ENCODE data around the gene BCAS3.

Gene BCAS3

GRCh38 chr17:61289408-61290385 is 612.0 kb downstream of the BCAS3 start:
- H3K4me3 ChIP-seq (ENCODE audit: control insufficient read depth, low read depth, low read length), result no peak overlapping the region
- no peak for DNase-seq (ENCODE audit: low read depth)
- TF ChIP-seq, protein P1, sequence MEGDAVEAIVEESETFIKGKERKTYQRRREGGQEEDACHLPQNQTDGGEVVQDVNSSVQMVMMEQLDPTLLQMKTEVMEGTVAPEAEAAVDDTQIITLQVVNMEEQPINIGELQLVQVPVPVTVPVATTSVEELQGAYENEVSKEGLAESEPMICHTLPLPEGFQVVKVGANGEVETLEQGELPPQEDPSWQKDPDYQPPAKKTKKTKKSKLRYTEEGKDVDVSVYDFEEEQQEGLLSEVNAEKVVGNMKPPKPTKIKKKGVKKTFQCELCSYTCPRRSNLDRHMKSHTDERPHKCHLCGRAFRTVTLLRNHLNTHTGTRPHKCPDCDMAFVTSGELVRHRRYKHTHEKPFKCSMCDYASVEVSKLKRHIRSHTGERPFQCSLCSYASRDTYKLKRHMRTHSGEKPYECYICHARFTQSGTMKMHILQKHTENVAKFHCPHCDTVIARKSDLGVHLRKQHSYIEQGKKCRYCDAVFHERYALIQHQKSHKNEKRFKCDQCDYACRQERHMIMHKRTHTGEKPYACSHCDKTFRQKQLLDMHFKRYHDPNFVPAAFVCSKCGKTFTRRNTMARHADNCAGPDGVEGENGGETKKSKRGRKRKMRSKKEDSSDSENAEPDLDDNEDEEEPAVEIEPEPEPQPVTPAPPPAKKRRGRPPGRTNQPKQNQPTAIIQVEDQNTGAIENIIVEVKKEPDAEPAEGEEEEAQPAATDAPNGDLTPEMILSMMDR (IDR thresholded peaks at IDR 0.05; ENCODE audit: control insufficient read depth, insufficient read depth, low read depth, low read length, missing control alignments), result no peak

GRCh38 chr17:61291451-61292285 is 614.0 kb downstream of the BCAS3 start:
- TF ChIP-seq, protein P1 (IDR thresholded peaks at IDR 0.05; ENCODE audit: control insufficient read depth, insufficient read depth, low read depth, low read length, missing control alignments), result no peak
- no peak overlapping the region for H3K4me3 ChIP-seq (ENCODE audit: control insufficient read depth, low read depth, low read length)
- DNase-seq (ENCODE audit: low read depth), result no peak

DNA sequence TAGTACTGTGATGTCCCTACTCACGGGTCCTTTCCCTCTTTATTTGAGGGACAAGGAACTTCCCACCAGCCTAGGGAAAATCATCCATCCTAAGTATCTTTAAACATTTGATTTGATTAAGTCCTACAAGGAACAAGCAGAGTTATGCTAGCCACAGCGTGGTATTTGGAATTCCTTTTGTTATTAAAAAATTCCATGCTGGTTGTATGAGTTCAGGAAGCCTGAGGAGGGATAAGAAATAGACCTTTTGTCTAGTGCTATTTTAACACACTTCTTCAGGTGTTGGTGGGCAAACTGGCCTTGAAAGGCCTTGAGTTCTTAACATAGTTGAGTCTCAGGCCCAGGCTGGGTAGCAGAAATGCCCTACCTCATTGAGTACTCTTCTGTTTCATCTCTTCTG is 616.6 kb downstream of the BCAS3 start:
- TF ChIP-seq, protein P1 (IDR thresholded peaks at IDR 0.05; ENCODE audit: control insufficient read depth, insufficient read depth, low read depth, low read length, missing control alignments), result no peak

GRCh38 chr17:61294777-61295176 is 617.1 kb downstream of the BCAS3 start:
- TF ChIP-seq, protein P1 (IDR thresholded peaks at IDR 0.05; ENCODE audit: control insufficient read depth, insufficient read depth, low read depth, low read length, missing control alignments), result no peak
- no peak overlapping the region for H3K4me3 ChIP-seq (ENCODE audit: control insufficient read depth, low read depth, low read length)
- DNase-seq (ENCODE audit: low read depth), result no peak

More for the DNA sequence above, 616.6 kb downstream of the BCAS3 start:
- no peak overlapping the region for H3K4me3 ChIP-seq (ENCODE audit: control insufficient read depth, low read depth, low read length)
- no peak for DNase-seq (ENCODE audit: low read depth)

GRCh38 chr17:61296058-61296457 is 618.4 kb downstream of the BCAS3 start:
- DNase-seq (ENCODE audit: low read depth), result no peak
- H3K4me3 ChIP-seq (ENCODE audit: control insufficient read depth, low read depth, low read length), result no peak overlapping the region
- TF ChIP-seq, protein P1 (IDR thresholded peaks at IDR 0.05; ENCODE audit: control insufficient read depth, insufficient read depth, low read depth, low read length, missing control alignments), result no peak
